HFFc6 (cell line): ENCODE data around the gene CDK14. TPM values are rescaled to one million over a fixed set of nuclear protein-coding genes. Genes with fewer than 3 reads are reported as not detected.

Experiments used
- DNase-seq: peaks from one replicate; pipeline ENCODE4 v3.0.0-alpha.2; 2018
- H3K27ac Mint-ChIP-seq: 2 replicates; pipeline ENCODE4 v1.8.0; 2020; ENCODE audit warnings: mild to moderate bottlenecking, mixed read lengths
- H3K27me3 Mint-ChIP-seq: 2 replicates; pipeline ENCODE4 v1.8.0; 2021; ENCODE audit warnings: mild to moderate bottlenecking, moderate library complexity, mixed read lengths; ENCODE audit not compliant: insufficient read depth
- H3K36me3 Mint-ChIP-seq: 2 replicates; pipeline ENCODE4 v1.8.0; 2021; ENCODE audit warnings: low read depth, mixed read lengths
- H3K4me1 Mint-ChIP-seq: 2 replicates; pipeline ENCODE4 v1.8.0; 2020; ENCODE audit warnings: low read depth, mixed read lengths
- H3K4me3 Mint-ChIP-seq: 2 replicates; pipeline ENCODE4 v1.8.0; 2020; ENCODE audit warnings: mild to moderate bottlenecking, moderate library complexity, mixed read lengths
- H3K9me3 Mint-ChIP-seq: 2 replicates; pipeline ENCODE4 v1.8.0; 2020; ENCODE audit warnings: mild to moderate bottlenecking, mixed read lengths
- CTCF ChIP-seq: fragments of 200-600 bp; sonication (generic); IDR thresholded peaks from 2 replicates; pipeline ENCODE4 v1.5.0; 2021; ENCODE audit warnings: antibody characterized with exemption, mild to moderate bottlenecking
- total RNA-seq, 6 experiments: library from RNA; stranded (reverse); fragmentation: NEBNext Ultra II Directional; extraction: Animal tissue kit (Norgen Biotek cat#: 25700); gene quantifications; 2 replicates in 1 of 6; 3 replicates in 5 of 6; pipeline ENCODE4 v1.2.3, GENCODE V29; 2021

CDK14 gene
- total RNA-seq, 6 experiments from 2014 or later = 18.4 to 28.6 (median 27.2) TPM

DNA sequence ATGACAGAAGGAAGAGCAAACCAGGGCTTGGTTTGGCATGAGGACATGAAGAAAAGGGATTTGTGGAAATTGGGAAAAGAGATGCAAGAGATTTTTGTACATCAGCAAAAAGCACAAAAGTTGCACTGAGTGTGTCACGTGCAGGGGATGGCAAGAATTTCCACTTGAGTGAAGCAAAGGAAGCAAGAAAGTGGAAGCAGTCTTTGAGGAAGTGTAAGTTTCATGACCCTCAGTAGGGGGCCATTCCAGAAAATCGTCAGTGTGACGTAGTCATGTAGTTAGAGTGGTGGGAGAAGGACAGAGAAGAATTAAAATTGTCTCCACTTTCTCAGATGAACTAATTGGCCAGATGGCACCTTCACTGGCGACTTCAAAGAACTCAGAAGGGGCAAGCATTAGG is 544.9 kb downstream of the CDK14 start:
- Mint-ChIP-seq H3K27ac (no peak overlapping the region), H3K9me3 (no peaks in the 10 kb centered on the region), H3K4me1 (peaks cover 8% of the 10 kb centered on the region), H3K27me3 (no peaks in the 10 kb centered on the region), H3K36me3 (0 out of 2 replicates have a peak, but pooled peaks cover 4% of the 10 kb centered on the region), H3K4me3 (no peak overlapping the region)
- no peak for DNase-seq
- TF ChIP-seq CTCF = no peak

DNA sequence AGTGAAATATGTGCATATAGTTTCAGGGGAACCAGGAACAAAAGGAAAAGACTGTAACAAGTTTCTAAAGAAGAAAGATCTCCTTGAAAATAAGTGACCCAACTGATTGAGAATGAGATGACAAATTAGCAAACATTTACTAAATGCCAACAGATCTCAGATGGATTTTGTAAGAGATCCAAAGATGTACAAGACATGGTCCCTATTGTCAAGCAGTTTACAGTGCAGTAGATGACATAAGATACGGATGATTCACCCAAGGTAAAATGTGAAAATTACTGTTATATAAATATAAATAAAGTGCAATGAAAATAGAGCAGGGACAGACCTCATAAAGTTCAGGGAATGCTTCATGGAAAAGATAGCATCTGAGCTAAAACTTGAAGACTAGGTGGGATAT is 546.6 kb downstream of the CDK14 start:
- Mint-ChIP-seq H3K27ac (no peak overlapping the region), H3K27me3 (no peaks in the 10 kb centered on the region)
- no peak for TF ChIP-seq CTCF

GRCh38 chr7:91149341-91150246 is 553.5 kb downstream of the CDK14 start:
- no peak for TF ChIP-seq CTCF
- no peak overlapping the region for H3K4me3 Mint-ChIP-seq
- H3K4me1 Mint-ChIP-seq = peaks cover 14% of the 10 kb centered on the region
- no peak for DNase-seq
- no peaks in the 10 kb centered on the region for H3K36me3 Mint-ChIP-seq
- peak overlapping the region; percentile 20; the same call in 1 of the 2 replicates for H3K27ac Mint-ChIP-seq
- H3K27me3 Mint-ChIP-seq = no peaks in the 10 kb centered on the region; the same call in 1 of the 2 replicates
- H3K9me3 Mint-ChIP-seq = no peaks in the 10 kb centered on the region

More for the DNA sequence above, 546.6 kb downstream of the CDK14 start:
- H3K4me3 Mint-ChIP-seq = no peak overlapping the region
- DNase-seq = no peak
- H3K9me3 Mint-ChIP-seq = no peaks in the 10 kb centered on the region
- peaks cover 8% of the 10 kb centered on the region for H3K4me1 Mint-ChIP-seq
- H3K36me3 Mint-ChIP-seq = 0 out of 2 replicates have a peak, but pooled peaks cover 4% of the 10 kb centered on the region

- TF ChIP-seq CTCF = no peak
- Mint-ChIP-seq H3K27me3 (peaks cover 3% of the 10 kb centered on the region; the same call in 1 of the 2 replicates), H3K4me1 (peaks cover 20% of the 10 kb centered on the region), H3K9me3 (no peaks in the 10 kb centered on the region), H3K36me3 (no peaks in the 10 kb centered on the region), H3K27ac (no peak overlapping the region), H3K4me3 (no peak overlapping the region)
- no peak for DNase-seq
These were observed 555.8 kb downstream of the CDK14 start for GRCh38 chr7:91151916-91152315.

DNA sequence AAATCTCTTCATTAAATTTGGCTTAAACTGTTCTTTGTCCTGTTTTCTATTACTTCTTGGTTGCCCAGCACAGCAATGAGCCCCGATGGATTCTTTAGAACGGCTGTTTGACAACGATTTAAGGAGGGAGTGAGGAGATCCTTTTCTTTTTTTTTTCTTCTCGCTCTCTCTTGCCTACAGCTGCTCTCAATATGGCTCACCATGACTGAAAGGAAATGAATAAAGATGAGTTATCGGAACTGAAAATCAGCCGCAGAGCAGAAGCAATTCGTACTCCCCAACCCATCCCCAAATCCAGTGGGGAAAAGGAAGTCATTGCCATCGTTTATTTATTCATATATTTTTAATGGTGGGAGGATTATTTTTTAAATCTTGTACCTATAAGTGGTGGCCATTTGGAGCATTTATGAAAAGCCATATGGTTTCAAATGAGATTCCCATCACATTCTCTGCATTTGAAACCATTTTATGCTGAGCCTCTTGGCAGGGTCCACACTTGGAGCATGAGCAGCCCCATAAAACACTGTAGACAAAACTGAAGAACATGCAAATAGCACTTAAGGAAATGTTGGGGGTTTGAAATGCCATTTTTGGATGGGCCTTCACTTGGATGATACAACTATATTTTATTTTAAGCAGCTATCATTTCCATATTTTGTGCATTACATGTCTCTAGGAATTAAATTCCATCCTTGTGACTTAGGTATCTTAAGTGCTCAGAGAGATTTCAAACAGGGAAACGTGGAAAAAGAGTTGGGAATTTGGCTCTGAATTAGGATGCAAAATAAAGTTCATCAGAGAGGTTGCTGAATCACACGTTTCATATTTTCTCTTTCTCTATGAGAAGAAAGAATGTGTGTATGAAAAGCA is 560.4 kb downstream of the CDK14 start:
- DNase-seq = no peak
- no peak for TF ChIP-seq CTCF
- Mint-ChIP-seq H3K4me1 (peaks cover 12% of the 10 kb centered on the region), H3K4me3 (no peak overlapping the region), H3K36me3 (no peaks in the 10 kb centered on the region), H3K27me3 (peaks cover 3% of the 10 kb centered on the region; the same call in 1 of the 2 replicates), H3K27ac (no peak overlapping the region), H3K9me3 (no peaks in the 10 kb centered on the region)
